ENCODE data around the gene TCFL5.

Gene TCFL5

DNA sequence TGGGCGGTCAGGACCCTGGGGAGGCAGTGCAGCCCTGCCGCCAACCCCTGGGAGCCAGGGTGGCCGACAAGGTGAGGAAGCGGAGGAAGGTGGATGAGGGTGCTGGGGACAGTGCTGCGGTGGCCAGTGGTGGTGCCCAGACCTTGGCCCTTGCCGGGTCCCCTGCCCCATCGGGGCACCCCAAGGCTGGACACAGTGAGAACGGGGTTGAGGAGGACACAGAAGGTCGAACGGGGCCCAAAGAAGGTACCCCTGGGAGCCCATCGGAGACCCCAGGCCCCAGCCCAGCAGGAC, 48.8 kb downstream of the TCFL5 start:
- TF ChIP-seq REST (IDR thresholded peaks at IDR 0.05; ENCODE audit: insufficient read depth in 1 of 2, low read depth in 2 of 2, low read length in 2 of 2) (no peak), TAF1 (IDR thresholded peaks at IDR 0.05; ENCODE audit: borderline replicate concordance, insufficient read depth, low read length) (no peak)

DNA sequence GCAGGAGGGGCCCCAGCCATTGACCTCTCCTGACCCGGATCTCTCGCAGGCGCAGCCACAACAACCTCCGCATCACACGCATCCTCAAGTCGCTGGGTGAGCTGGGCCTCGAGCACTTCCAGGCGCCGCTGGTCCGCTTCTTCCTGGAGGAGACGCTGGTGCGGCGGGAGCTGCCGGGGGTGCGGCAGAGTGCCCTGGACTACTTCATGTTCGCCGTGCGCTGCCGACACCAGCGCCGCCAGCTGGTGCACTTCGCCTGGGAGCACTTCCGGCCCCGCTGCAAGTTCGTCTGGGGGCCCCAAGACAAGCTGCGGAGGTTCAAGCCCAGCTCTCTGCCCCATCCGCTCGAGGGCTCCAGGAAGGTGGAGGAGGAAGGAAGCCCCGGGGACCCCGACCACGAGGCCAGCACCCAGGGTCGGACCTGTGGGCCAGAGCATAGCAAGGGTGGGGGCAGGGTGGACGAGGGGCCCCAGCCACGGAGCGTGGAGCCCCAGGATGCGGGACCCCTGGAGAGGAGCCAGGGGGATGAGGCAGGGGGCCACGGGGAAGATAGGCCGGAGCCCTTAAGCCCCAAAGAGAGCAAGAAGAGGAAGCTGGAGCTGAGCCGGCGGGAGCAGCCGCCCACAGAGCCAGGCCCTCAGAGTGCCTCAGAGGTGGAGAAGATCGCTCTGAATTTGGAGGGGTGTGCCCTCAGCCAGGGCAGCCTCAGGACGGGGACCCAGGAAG, 49.3 kb downstream of the TCFL5 start:
- TF ChIP-seq TAF1 (IDR thresholded peaks at IDR 0.05; ENCODE audit: borderline replicate concordance, insufficient read depth, low read length) (no peak), POLR2AphosphoS5 (IDR thresholded peaks at IDR 0.05; ENCODE audit: low read depth, low read length) (no peak), FOXP2 (optimal IDR thresholded peaks at IDR 0.05; ENCODE audit: borderline replicate concordance, extremely low read depth, extremely low read length, insufficient read depth) (no peak), SIN3A (IDR thresholded peaks at IDR 0.05; ENCODE audit: borderline replicate concordance, insufficient read depth, low read length) (no peak), REST (IDR thresholded peaks at IDR 0.05; ENCODE audit: insufficient read depth in 1 of 2, low read depth in 2 of 2, low read length in 2 of 2) (no peak)

GRCh38 chr20:62811720-62812119, 49.9 kb downstream of the TCFL5 start:
- TF ChIP-seq POLR2AphosphoS5 (IDR thresholded peaks at IDR 0.05; ENCODE audit: low read depth, low read length) (no peak), REST (IDR thresholded peaks at IDR 0.05; ENCODE audit: insufficient read depth in 1 of 2, low read depth in 2 of 2, low read length in 2 of 2) (no peak), SIN3A (IDR thresholded peaks at IDR 0.05; ENCODE audit: borderline replicate concordance, insufficient read depth, low read length) (no peak), TAF1 (IDR thresholded peaks at IDR 0.05; ENCODE audit: borderline replicate concordance, insufficient read depth, low read length) (no peak), FOXP2 (optimal IDR thresholded peaks at IDR 0.05; ENCODE audit: borderline replicate concordance, extremely low read depth, extremely low read length, insufficient read depth) (no peak)

DNA sequence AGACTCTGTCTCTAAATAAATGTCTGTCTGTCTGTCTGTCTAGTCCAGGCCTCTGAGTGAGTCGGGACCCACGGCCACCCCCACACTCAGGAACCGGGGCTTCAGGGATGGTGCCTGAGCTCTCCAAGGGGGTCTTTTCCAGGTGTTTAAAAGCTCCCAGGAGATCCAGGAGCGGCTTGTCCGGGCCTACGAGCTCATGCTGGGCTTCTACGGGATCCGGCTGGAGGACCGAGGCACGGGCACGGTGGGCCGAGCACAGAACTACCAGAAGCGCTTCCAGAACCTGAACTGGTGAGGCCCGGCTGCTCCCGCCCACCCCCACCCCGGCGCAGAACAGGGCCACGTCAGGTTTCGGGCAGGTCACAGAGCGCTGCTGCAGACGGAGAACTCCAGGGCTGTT, 50.3 kb downstream of the TCFL5 start:
- TF ChIP-seq SIN3A (IDR thresholded peaks at IDR 0.05; ENCODE audit: borderline replicate concordance, insufficient read depth, low read length) (no peak), FOXP2 (optimal IDR thresholded peaks at IDR 0.05; ENCODE audit: borderline replicate concordance, extremely low read depth, extremely low read length, insufficient read depth) (no peak)

DNA sequence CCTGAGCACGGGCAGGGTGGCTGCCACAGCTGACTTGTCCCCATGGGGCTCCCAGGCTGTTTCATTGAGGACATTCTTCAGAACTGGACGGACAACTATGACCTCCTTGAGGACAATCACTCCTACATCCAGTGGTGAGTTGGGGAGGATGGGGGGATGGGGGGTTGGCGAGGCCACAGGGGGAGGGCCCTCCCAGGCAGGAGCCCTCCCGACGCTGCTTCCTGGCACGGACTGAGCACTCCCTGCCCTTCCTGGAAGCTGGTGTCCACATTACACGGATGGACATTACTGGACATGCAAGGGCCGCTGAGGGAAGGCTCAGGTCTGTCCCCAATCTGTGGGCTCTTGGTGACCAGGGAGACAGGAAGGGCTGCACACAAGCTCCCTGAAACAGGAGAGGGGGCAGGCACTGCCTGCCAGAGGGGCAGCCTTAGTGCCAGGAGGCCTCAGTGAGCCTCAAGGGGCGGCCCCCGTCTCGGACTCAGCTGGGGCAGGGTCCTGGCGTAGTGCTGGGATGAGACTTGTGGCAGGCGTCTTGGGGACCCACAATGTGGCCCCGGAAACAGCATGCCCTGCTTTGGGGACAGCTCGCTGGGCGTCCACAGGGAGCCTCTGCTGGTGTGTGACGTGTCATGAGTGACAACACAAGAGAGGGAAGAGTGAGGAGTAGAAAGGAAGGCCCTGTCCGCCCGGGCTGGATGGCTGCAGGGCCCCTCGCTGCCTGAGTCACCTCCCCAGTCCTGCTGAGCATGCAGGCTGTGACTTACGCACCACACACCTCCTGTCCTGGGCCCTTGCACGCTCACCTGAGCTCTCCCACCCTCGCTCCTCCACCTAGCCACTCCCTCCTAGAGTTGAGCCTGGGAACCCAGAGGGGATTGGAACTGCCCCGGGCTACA, 51.8 kb downstream of the TCFL5 start:
- no peak for TF ChIP-seq TAF1 (IDR thresholded peaks at IDR 0.05; ENCODE audit: borderline replicate concordance, insufficient read depth, low read length)
- no peak for TF ChIP-seq SIN3A (IDR thresholded peaks at IDR 0.05; ENCODE audit: borderline replicate concordance, insufficient read depth, low read length)
- no peak for TF ChIP-seq FOXP2 (optimal IDR thresholded peaks at IDR 0.05; ENCODE audit: borderline replicate concordance, extremely low read depth, extremely low read length, insufficient read depth)
- no peak for TF ChIP-seq REST (IDR thresholded peaks at IDR 0.05; ENCODE audit: insufficient read depth in 1 of 2, low read depth in 2 of 2, low read length in 2 of 2)
- no peak for TF ChIP-seq POLR2AphosphoS5 (IDR thresholded peaks at IDR 0.05; ENCODE audit: low read depth, low read length)

Measured in PFSK-1 (cell line).